H1 (cell line): Measurements from ENCODE around the gene LCE2D. TPM values are rescaled to one million over a fixed set of nuclear protein-coding genes. Genes with fewer than 3 reads are reported as not detected.

Experiments used
- CTCF ChIA-PET: fragments of 300-600 bp; sonication (Branson Sonifier 250); formaldehyde crosslinking; loops from one replicate; lab custom pipeline; 2021; ENCODE audit not compliant: partially characterized antibody; lab: Charles Lee
- POLR2A ChIA-PET: fragments of 300-600 bp; sonication (Branson Sonifier 250); formaldehyde crosslinking; loops from one replicate; lab custom pipeline; 2021; ENCODE audit warnings: inconsistent platforms; ENCODE audit not compliant: partially characterized antibody; lab: Charles Lee
- DNase-seq, 2 experiments: peaks; one replicate each; pipeline versions ENCODE4 v3.0.0 to v3.0.0-alpha.2; 2010 to 2022; ENCODE audit warnings: low spot score in 2 of 2, low read depth in 1 of 2, mixed read lengths in 1 of 2
- FAIRE-seq: peaks from 2 replicates; lab custom pipeline; 2011; peaks lifted over from hg19 to GRCh38; lab: Jason Lieb, UNC
- H2AFZ ChIP-seq: 2 replicates; pipeline ENCODE4 v1.8.1; 2012; ENCODE audit warnings: low read length, inconsistent platforms
- H2AK5ac ChIP-seq: 2 replicates; pipeline ENCODE4 v1.6.1; 2013; ENCODE audit warnings: low read depth, low read length
- H2BK120ac ChIP-seq: replicated peaks from 2 replicates; pipeline ENCODE3; 2013; ENCODE audit warnings: low read depth, low read length, inconsistent platforms
- H2BK12ac ChIP-seq: 2 replicates; pipeline ENCODE4 v1.6.1; 2013; ENCODE audit warnings: low read depth, low read length
- H2BK15ac ChIP-seq: 2 replicates; pipeline ENCODE4 v1.6.1; 2013; ENCODE audit warnings: low read length
- H2BK20ac ChIP-seq: 2 replicates; pipeline ENCODE4 v1.6.1; 2013; ENCODE audit warnings: low read length
- H2BK5ac ChIP-seq: 2 replicates; pipeline ENCODE4 v1.6.1; 2013; ENCODE audit warnings: low read depth, low read length
- H3K14ac ChIP-seq: 2 replicates; pipeline ENCODE4 v1.6.1; 2013; ENCODE audit warnings: inconsistent platforms; ENCODE audit not compliant: insufficient read length
- H3K18ac ChIP-seq: 2 replicates; pipeline ENCODE4 v1.6.1; 2013; ENCODE audit warnings: low read length; ENCODE audit errors: extremely low read depth
- H3K23ac ChIP-seq: 2 replicates; pipeline ENCODE4 v1.6.1; 2013; ENCODE audit warnings: inconsistent platforms; ENCODE audit not compliant: insufficient read length
- H3K23me2 ChIP-seq: 2 replicates; pipeline ENCODE4 v1.6.1; 2013; ENCODE audit warnings: low read depth, low read length
- H3K27ac ChIP-seq: 2 replicates; pipeline ENCODE4 v1.6.1; 2011; ENCODE audit warnings: low read depth, low read length, inconsistent platforms
- H3K27me3 ChIP-seq, 4 experiments: replicated peaks in 1 of 4; 1 replicate in 1 of 4; 2 replicates in 3 of 4; pipeline versions ENCODE4 v1.6.1 to v1.8.1; 2011 to 2013; ENCODE audit warnings: low read length in 3 of 4, mild to moderate bottlenecking in 3 of 4, inconsistent platforms in 2 of 4, mixed read lengths in 2 of 4, moderate library complexity in 1 of 4; ENCODE audit not compliant: control insufficient read depth in 3 of 4, insufficient read depth in 3 of 4; ENCODE audit errors: extremely low read depth in 1 of 4
- H3K36me3 ChIP-seq, 4 experiments: 2 replicates each; pipeline versions ENCODE4 v1.6.1 to v1.8.1; 2011 to 2013; ENCODE audit warnings: mild to moderate bottlenecking in 4 of 4, low read length in 3 of 4, moderate library complexity in 2 of 4, control low read depth in 1 of 4, inconsistent platforms in 1 of 4; ENCODE audit not compliant: insufficient read depth in 4 of 4, control insufficient read depth in 2 of 4
- H3K4ac ChIP-seq: replicated peaks from 2 replicates; pipeline ENCODE3; 2013; ENCODE audit warnings: low read length, low read depth, mixed read lengths, inconsistent platforms; ENCODE audit not compliant: insufficient read length
- H3K4me1 ChIP-seq, 4 experiments: replicated peaks in 1 of 4; 1 replicate in 1 of 4; 2 replicates in 3 of 4; pipeline versions ENCODE4 v1.6.1 to v1.8.1; 2011 to 2013; ENCODE audit warnings: low read length in 3 of 4, inconsistent platforms in 2 of 4, mixed read lengths in 1 of 4; ENCODE audit not compliant: insufficient read depth in 4 of 4, control insufficient read depth in 3 of 4
- H3K4me2 ChIP-seq, 2 experiments: 2 replicates each; pipeline versions ENCODE4 v1.6.1 to v1.8.1; 2011 to 2013; ENCODE audit warnings: low read depth in 2 of 2, low read length in 2 of 2, control low read depth in 1 of 2, inconsistent platforms in 1 of 2, mild to moderate bottlenecking in 1 of 2; ENCODE audit not compliant: insufficient read depth in 1 of 2
- H3K4me3 ChIP-seq, 4 experiments: fragments of 200-600, 300-600 bp in 1 of 4; sonication (generic), shearing (Covaris generic), sonication (Bioruptor Twin) in 1 of 4; 2 replicates each; pipeline versions ENCODE4 v1.5.1 to v1.8.1; 2011 to 2016; ENCODE audit warnings: low read length in 4 of 4, low read depth in 3 of 4, control low read depth in 2 of 4, inconsistent platforms in 2 of 4, mild to moderate bottlenecking in 2 of 4, mixed read lengths in 1 of 4, moderate library complexity in 1 of 4; ENCODE audit not compliant: insufficient read depth in 2 of 4; ENCODE audit errors: extremely low read depth in 1 of 4
- H3K56ac ChIP-seq: replicated peaks from 2 replicates; pipeline ENCODE3; 2013; ENCODE audit warnings: low read depth, mild to moderate bottlenecking, mixed read lengths, low read length, inconsistent platforms; ENCODE audit not compliant: insufficient read length
- H3K79me1 ChIP-seq: 2 replicates; pipeline ENCODE4 v1.6.1; 2013; ENCODE audit warnings: low read depth, low read length, control low read depth
- H3K79me2 ChIP-seq, 2 experiments: 2 replicates each; pipeline versions ENCODE4 v1.6.1 to v1.8.1; 2012 to 2013; ENCODE audit warnings: low read length in 2 of 2, mild to moderate bottlenecking in 2 of 2, inconsistent platforms in 1 of 2; ENCODE audit not compliant: insufficient read depth in 2 of 2, control insufficient read depth in 1 of 2
- H3K9ac ChIP-seq, 4 experiments: replicated peaks in 1 of 4; 1 replicate in 1 of 4; 2 replicates in 3 of 4; pipeline versions ENCODE4 v1.6.1 to v1.8.1; 2011 to 2013; ENCODE audit warnings: low read depth in 3 of 4, low read length in 3 of 4, control low read depth in 2 of 4, mild to moderate bottlenecking in 2 of 4, moderate library complexity in 2 of 4, inconsistent platforms in 1 of 4; ENCODE audit errors: extremely low read depth in 1 of 4
- H3K9me3 ChIP-seq, 2 experiments: 2 replicates each; pipeline versions ENCODE4 v1.6.1 to v1.8.1; 2012 to 2013; ENCODE audit warnings: mild to moderate bottlenecking in 2 of 2, moderate library complexity in 2 of 2, control low read depth in 1 of 2, inconsistent platforms in 1 of 2, low read depth in 1 of 2, low read length in 1 of 2, mixed read lengths in 1 of 2; ENCODE audit not compliant: insufficient read depth in 2 of 2
- H4K20me1 ChIP-seq, 2 experiments: replicated peaks in 1 of 2; 2 replicates each; pipeline versions ENCODE3 to v1.8.1; 2011 to 2013; ENCODE audit warnings: inconsistent platforms in 2 of 2, low read length in 2 of 2, mild to moderate bottlenecking in 1 of 2; ENCODE audit not compliant: insufficient read depth in 2 of 2, control insufficient read depth in 1 of 2
- H4K5ac ChIP-seq: 2 replicates; pipeline ENCODE4 v1.6.1; 2013; ENCODE audit warnings: low read length, low read depth, mixed read lengths, inconsistent platforms; ENCODE audit not compliant: insufficient read length
- H4K8ac ChIP-seq: 2 replicates; pipeline ENCODE4 v1.8.0; 2013; ENCODE audit warnings: mild to moderate bottlenecking, moderate library complexity, low read length, inconsistent platforms; ENCODE audit not compliant: insufficient read depth; ENCODE audit errors: extremely low read depth
- H4K91ac ChIP-seq: replicated peaks from 2 replicates; pipeline ENCODE3; 2013; ENCODE audit warnings: low read length, mixed read lengths, inconsistent platforms; ENCODE audit not compliant: insufficient read length
- BRCA1 ChIP-seq: IDR thresholded peaks from 2 replicates; pipeline ENCODE4 v1.6.1; 2012; ENCODE audit warnings: low read depth, low read length, improper control_type of control experiment
- FOSL1 ChIP-seq: IDR thresholded peaks from 2 replicates; pipeline ENCODE4 v1.6.1; 2011; ENCODE audit warnings: mild to moderate bottlenecking, low read depth, low read length, moderate library complexity; ENCODE audit not compliant: insufficient read depth
- GTF2F1 ChIP-seq: IDR thresholded peaks from 2 replicates; pipeline ENCODE4 v1.6.1; 2012; ENCODE audit warnings: low read depth, low read length, improper control_type of control experiment, borderline replicate concordance
- RNF2 ChIP-seq: fragments of 200-900, 300-1000 bp; sonication (generic); IDR thresholded peaks from 2 replicates; pipeline ENCODE4 v1.7.1; 2016; ENCODE audit warnings: borderline replicate concordance, low read depth, mild to moderate bottlenecking, antibody characterized with exemption, low read length; ENCODE audit not compliant: poor library complexity, severe bottlenecking; ENCODE audit errors: missing control alignments
- YY1 ChIP-seq: IDR thresholded peaks from 2 replicates; pipeline ENCODE4 v1.6.1; 2011; ENCODE audit warnings: low read depth, mild to moderate bottlenecking, low read length
- WGBS, 2 experiments: shearing (Covaris generic) in 1 of 2; methylation state at CpG; one replicate each; pipeline versions ENCODE4 v1.1.6 to v1.1.7; 2013 to 2015; ENCODE audit warnings: low lambda C conversion rate in 2 of 2, mixed read lengths in 2 of 2, inconsistent platforms in 1 of 2, low coverage in 1 of 2, missing lambda C conversion rate in 1 of 2; ENCODE audit not compliant: insufficient replicate concordance in 2 of 2, insufficient coverage in 1 of 2, insufficient read length in 1 of 2; ENCODE audit errors: extremely low coverage in 1 of 2, missing lambda C conversion rate in 1 of 2; 5-methylcytosine and 5-hydroxymethylcytosine counted together
- polyA plus RNA-seq, 7 experiments: library from polyadenylated mRNA; depleted of rRNA in 3 of 7; stranded (reverse) in 5 of 7; unstranded in 2 of 7; fragments of >200 nt in 5 of 7; fragments of 200-250 nt in 2 of 7; gene quantifications; 1 replicate in 5 of 7; 2 replicates in 1 of 7; 4 replicates in 1 of 7; pipeline versions ENCODE4 v1.2.1 to v1.2.3, GENCODE V29; 2011 to 2013; ENCODE audit warnings: missing spikeins in 2 of 7, mixed read lengths in 2 of 7
- total RNA-seq: library from RNA; stranded (reverse); fragmentation: NEBNext Ultra II Directional; extraction: Animal tissue kit (Norgen Biotek cat#: 25700); gene quantifications from 2 replicates; pipeline ENCODE4 v1.2.1, GENCODE V29; 2021

The LCE2D gene
- total and polyA plus RNA-seq, 2 of the 8 experiments (the other 6 are each of a cell fraction or from before 2014, with no cell fraction given) = not detected

DNA sequence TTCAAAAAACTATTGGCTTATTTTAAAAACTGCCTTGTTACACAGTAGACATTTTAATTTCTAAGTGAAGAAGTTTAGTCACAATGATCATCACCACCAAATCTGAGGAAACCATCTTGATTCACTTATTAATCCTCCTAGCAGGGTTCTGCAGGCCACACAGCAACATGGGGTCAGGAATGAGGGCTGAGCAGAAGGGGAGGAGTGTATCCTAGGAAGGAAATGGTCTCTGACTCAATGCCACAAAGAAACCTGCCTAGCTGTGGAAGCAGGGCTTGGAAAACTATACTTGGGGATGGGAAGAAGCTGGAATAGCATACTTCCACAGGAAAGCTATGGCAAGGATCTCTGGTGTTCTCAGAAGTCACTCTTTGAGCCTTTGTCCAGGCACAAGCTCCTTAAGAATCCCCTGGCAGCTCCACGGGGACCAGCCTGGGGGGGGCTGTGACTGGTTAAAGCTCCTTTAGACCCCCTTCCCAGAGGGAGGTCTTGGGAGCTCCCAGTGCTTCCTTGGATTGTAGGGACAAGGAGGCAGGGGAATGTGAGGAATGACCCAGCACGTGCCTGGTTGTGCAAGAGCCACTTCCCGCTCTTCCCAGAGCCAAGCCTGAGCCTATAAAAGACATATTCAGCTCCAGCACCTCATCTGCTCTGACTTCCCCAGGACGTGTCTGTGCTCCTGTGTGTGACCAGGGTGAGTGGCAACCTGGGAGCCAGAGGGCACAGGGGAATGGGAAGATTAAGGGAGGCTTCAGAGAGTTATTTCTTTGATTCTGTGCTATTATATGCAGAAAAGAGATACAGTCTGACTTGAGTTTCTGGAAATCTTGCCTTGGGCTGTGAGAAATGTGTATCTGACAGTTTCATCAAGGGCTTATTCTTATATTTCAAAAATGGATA, 34.8 kb downstream of the LCE2D start, which contains the start of gene LCE2A:
LCE2A (plus strand) TSS at position 645 of the 900 bp plus-strand sequence. CDS start 557 bp downstream, outside the sequence.
- H2BK15ac ChIP-seq = no peak within 1 kb of the TSS
- 54% methylated on average over 4 of the region's 4 CpGs; no CpG with 5 or more reads in 1 of the 2 experiments for WGBS, 2 experiments
- no peak within 1 kb of the TSS for H4K5ac ChIP-seq
- H3K9ac ChIP-seq = no peak within 1 kb of the TSS
- no peak within 1 kb of the TSS for H3K4me3 ChIP-seq
- no peak within 1 kb of the TSS for H3K4ac ChIP-seq
- ChIA-PET POLR2A (no interaction called here), CTCF (no interaction called here)
- H2BK20ac ChIP-seq = no peak within 1 kb of the TSS
- H3K14ac ChIP-seq = no peak within 1 kb of the TSS
- H2BK5ac ChIP-seq = no peak within 1 kb of the TSS
- no peaks in the 10 kb centered on the region for H3K36me3 ChIP-seq
- no peaks in the 10 kb centered on the region for H3K79me1 ChIP-seq
- H3K9me3 ChIP-seq = peaks cover 48 to 51% of the 10 kb centered on the region in 2 experiments
- H3K4me1 ChIP-seq = no peaks in the 10 kb centered on the region
- H2BK12ac ChIP-seq = no peak within 1 kb of the TSS
- DNase-seq (no peak), FAIRE-seq (no peak)
- H4K91ac ChIP-seq = no peak within 1 kb of the TSS
- H3K56ac ChIP-seq = no peak within 1 kb of the TSS
- no peaks in the 10 kb centered on the region for H3K79me2 ChIP-seq
- H2AK5ac ChIP-seq = no peak within 1 kb of the TSS
- no peaks in the 10 kb centered on the region for H4K20me1 ChIP-seq
- H2BK120ac ChIP-seq = no peak within 1 kb of the TSS
- no peaks in the 10 kb centered on the region for H3K23me2 ChIP-seq
- H3K27ac ChIP-seq = no peak within 1 kb of the TSS
- TF ChIP-seq GTF2F1 (no peak), RNF2 (no peak), FOSL1 (no peak), YY1 (no peak), BRCA1 (no peak)
- H2AFZ ChIP-seq = no peak within 1 kb of the TSS
- H3K4me2 ChIP-seq = no peak within 1 kb of the TSS
- H3K27me3 ChIP-seq = no peaks in the 10 kb centered on the region
- no peak within 1 kb of the TSS for H3K23ac ChIP-seq
- no peak within 1 kb of the TSS for H4K8ac ChIP-seq
- no peak within 1 kb of the TSS for H3K18ac ChIP-seq
